PC-3 (cell line): ENCODE results near the gene FANCC. TPM values are rescaled to one million over a fixed set of nuclear protein-coding genes. Genes with fewer than 3 reads are reported as not detected.

Experiments used
- ATAC-seq: fragments of 200-7000 bp; cut with Tn5 transposase; 2 replicates; pipeline ENCODE4 v1.9.1; 2020; ENCODE audit warnings: mild to moderate bottlenecking, moderate library complexity
- BruUV-seq: library from RNA; stranded (reverse); fragments of 400-500 nt; replicated peaks from 2 replicates; lab custom pipeline; 2021; lab: Mats Ljungman, UMichigan
- CTCF ChIA-PET: fragments of 300-600 bp; sonication (Branson Sonifier 250); formaldehyde crosslinking; loops from one replicate; lab custom pipeline; 2022; ENCODE audit warnings: antibody characterized with exemption; lab: Charles Lee
- POLR2A ChIA-PET: fragments of 300-600 bp; sonication (Branson Sonifier 250); formaldehyde crosslinking; loops from one replicate; lab custom pipeline; 2022; ENCODE audit warnings: antibody characterized with exemption; ENCODE audit not compliant: unreplicated experiment; lab: Charles Lee
- DNase-seq: peaks from one replicate; pipeline ENCODE4 v3.0.0-alpha.2; 2015
- H2AFZ ChIP-seq: fragments of 300-600 bp; sonication (generic); 2 replicates; pipeline ENCODE4 v1.6.0; 2016; ENCODE audit warnings: antibody characterized with exemption, low read length
- H3F3A ChIP-seq: fragments of 300-600 bp; sonication (generic); one replicate; pipeline ENCODE4 v1.6.0; 2017; ENCODE audit warnings: antibody characterized with exemption, low read length, control low read depth, mild to moderate bottlenecking; ENCODE audit not compliant: unreplicated experiment
- H3K27ac ChIP-seq: fragments of 300-600 bp; sonication (generic); 2 replicates; pipeline ENCODE4 v1.5.1; 2016; ENCODE audit warnings: mild to moderate bottlenecking, low read length
- H3K27me3 ChIP-seq: fragments of 300-600 bp; sonication (generic); 2 replicates; pipeline ENCODE4 v1.6.1; 2016; ENCODE audit warnings: low read length, mixed read lengths
- H3K36me3 ChIP-seq: fragments of 300-600 bp; sonication (generic); 2 replicates; pipeline ENCODE4 v1.6.1; 2016; ENCODE audit warnings: low read depth, mixed run types, low read length, mixed read lengths
- H3K4me1 ChIP-seq: fragments of 300-600 bp; sonication (generic); 2 replicates; pipeline ENCODE4 v1.5.1; 2016; ENCODE audit warnings: low read length; ENCODE audit not compliant: insufficient read depth
- H3K4me2 ChIP-seq: fragments of 300-600 bp; sonication (generic); 2 replicates; pipeline ENCODE4 v1.6.0; 2016; ENCODE audit warnings: low read length
- H3K4me3 ChIP-seq: fragments of 300-600 bp; sonication (generic); 2 replicates; pipeline ENCODE4 v1.5.1; 2016; ENCODE audit warnings: mild to moderate bottlenecking, low read length, mixed read lengths
- H3K79me2 ChIP-seq: fragments of 300-600 bp; sonication (generic); 2 replicates; pipeline ENCODE4 v1.6.1; 2017; ENCODE audit warnings: low read length, mixed read lengths
- H3K9ac ChIP-seq: fragments of 300-600 bp; sonication (generic); 2 replicates; pipeline ENCODE4 v1.6.0; 2016; ENCODE audit warnings: mild to moderate bottlenecking, low read length
- H3K9me2 ChIP-seq: fragments of 300-600 bp; sonication (generic); replicated peaks from 2 replicates; pipeline ENCODE4 v1.6.1; 2016; ENCODE audit warnings: mixed run types, low read length, mixed read lengths
- H3K9me3 ChIP-seq: fragments of 300-600 bp; sonication (generic); 2 replicates; pipeline ENCODE4 v1.6.1; 2016; ENCODE audit warnings: low read length, mixed read lengths
- H4K20me1 ChIP-seq: fragments of 300-600 bp; sonication (generic); 2 replicates; pipeline ENCODE4 v1.6.1; 2016; ENCODE audit warnings: low read length, mixed read lengths
- CTCF ChIP-seq: fragments of 300-600 bp; sonication (generic); conservative IDR thresholded peaks from 2 replicates; pipeline ENCODE4 v1.5.1; 2017; ENCODE audit warnings: antibody characterized with exemption, low read depth, mild to moderate bottlenecking, low read length
- EZH2 ChIP-seq: fragments of 300-600 bp; sonication (generic); IDR thresholded peaks from one replicate; pipeline ENCODE4 v1.6.1; 2017; ENCODE audit warnings: antibody characterized with exemption, mild to moderate bottlenecking, low read length; ENCODE audit not compliant: unreplicated experiment
- EZH2phosphoT487 ChIP-seq: fragments of 300-600 bp; sonication (generic); IDR thresholded peaks from 2 replicates; pipeline ENCODE4 v1.6.1; 2018; ENCODE audit warnings: mild to moderate bottlenecking, antibody characterized with exemption, low read length, borderline replicate concordance
- intact Hi-C: fragments of 100-400 bp; cut with micrococcal nuclease; formaldehyde crosslinking; loops from 2 replicates; pipeline ENCODE4 v1.9.0; 2023
- total RNA-seq: library from RNA; depleted of rRNA; stranded (reverse); fragments of >200 nt; gene quantifications from 2 replicates; pipeline ENCODE4 v1.2.3, GENCODE V29; 2014

Gene FANCC
- total RNA-seq, 1 experiment from 2014 or later, result 6.9 TPM

DNA sequence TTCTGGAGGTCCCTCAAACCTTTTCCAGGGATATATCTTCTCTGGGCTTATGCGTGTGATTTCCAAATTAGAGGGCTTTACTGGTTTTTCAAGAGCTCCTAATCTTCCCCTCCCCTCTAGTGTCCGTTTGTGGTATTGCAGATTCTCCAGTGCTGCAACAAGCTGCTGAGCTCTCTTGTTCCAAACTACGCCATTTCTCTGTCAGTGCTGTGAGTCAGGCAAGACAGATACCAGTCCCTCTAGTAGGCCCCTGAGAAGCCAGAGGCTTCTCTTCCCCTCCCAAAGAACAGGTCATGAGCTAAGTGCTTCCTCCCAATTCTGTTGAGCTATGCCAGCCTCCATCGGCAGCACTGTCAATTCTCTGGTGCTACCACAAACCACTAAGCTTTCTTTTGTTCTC is 149.5 kb downstream of the FANCC start:
- Histone ChIP-seq H3F3A (no peaks in the 10 kb centered on the region), H3K9me3 (no peaks in the 10 kb centered on the region), H3K4me3 (no peak overlapping the region), H3K36me3 (no peaks in the 10 kb centered on the region; the same call in 1 of the 2 replicates), H3K9ac (no peak overlapping the region), H4K20me1 (no peaks in the 10 kb centered on the region), H3K27ac (no peak overlapping the region), H3K4me2 (no peak overlapping the region), H3K79me2 (no peaks in the 10 kb centered on the region), H3K4me1 (peaks cover 13% of the 10 kb centered on the region), H3K9me2 (no peaks in the 10 kb centered on the region), H3K27me3 (no peaks in the 10 kb centered on the region), H2AFZ (no peak overlapping the region)
- TF ChIP-seq EZH2 (no peak), EZH2phosphoT487 (no peak), CTCF (peak; percentile 73)
- CTCF ChIA-PET, result interaction anchor here (0.5 to 1.2 kb wide), 8 partner anchors 11 to 1065 kb away, joined by 3 to 8 read pairs (median 3); no protein-coding TSS in a partner anchor
- DNase-seq (peak; percentile 87), ATAC-seq (peak; percentile 79)
- BruUV-seq, result no TSS peak
- intact Hi-C loops, result no loop called here
- POLR2A ChIA-PET, result interaction anchor here (0.6 kb wide), 1 partner anchor 677 kb away, joined by 3 read pairs; no protein-coding TSS in a partner anchor

DNA sequence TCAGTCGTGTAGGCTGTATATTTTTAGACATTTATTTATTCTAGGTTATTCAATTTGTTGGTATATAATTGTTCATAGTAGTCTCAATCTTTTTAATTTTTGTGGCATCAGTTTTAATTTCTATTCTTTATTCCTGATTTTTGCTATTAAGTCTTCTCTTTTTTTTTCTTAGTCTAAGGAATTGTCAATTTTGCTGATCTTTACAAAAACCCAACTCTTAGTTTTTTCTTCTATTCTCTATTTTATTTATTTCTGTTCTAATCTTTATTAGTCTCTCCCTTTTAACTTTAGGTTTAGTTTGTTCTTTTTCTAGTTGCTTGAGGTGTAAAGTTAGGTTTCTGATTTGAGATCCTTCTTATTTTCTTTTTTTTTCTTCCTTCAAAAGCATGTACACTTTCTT is 152.5 kb downstream of the FANCC start:
- H3F3A ChIP-seq, result no peaks in the 10 kb centered on the region
- POLR2A ChIA-PET, result no interaction called here
- no peaks in the 10 kb centered on the region; the same call in 1 of the 2 replicates for H3K36me3 ChIP-seq
- H3K9me2 ChIP-seq, result no peaks in the 10 kb centered on the region
- no peak overlapping the region for H2AFZ ChIP-seq
- H3K9ac ChIP-seq, result no peak overlapping the region
- TF ChIP-seq EZH2, result no peak
- TF ChIP-seq EZH2phosphoT487, result no peak
- TF ChIP-seq CTCF, result no peak
- H3K79me2 ChIP-seq, result no peaks in the 10 kb centered on the region
- no peak overlapping the region for H3K27ac ChIP-seq
- H4K20me1 ChIP-seq, result no peaks in the 10 kb centered on the region
- H3K4me3 ChIP-seq, result no peak overlapping the region
- no peaks in the 10 kb centered on the region for H3K27me3 ChIP-seq
- no peak overlapping the region for H3K4me2 ChIP-seq
- H3K9me3 ChIP-seq, result no peaks in the 10 kb centered on the region
- H3K4me1 ChIP-seq, result peaks cover 4% of the 10 kb centered on the region; the same call in 1 of the 2 replicates
- intact Hi-C loops, result no loop called here
- no TSS peak for BruUV-seq
- CTCF ChIA-PET, result no interaction called here
- no peak for ATAC-seq
- no peak for DNase-seq

DNA sequence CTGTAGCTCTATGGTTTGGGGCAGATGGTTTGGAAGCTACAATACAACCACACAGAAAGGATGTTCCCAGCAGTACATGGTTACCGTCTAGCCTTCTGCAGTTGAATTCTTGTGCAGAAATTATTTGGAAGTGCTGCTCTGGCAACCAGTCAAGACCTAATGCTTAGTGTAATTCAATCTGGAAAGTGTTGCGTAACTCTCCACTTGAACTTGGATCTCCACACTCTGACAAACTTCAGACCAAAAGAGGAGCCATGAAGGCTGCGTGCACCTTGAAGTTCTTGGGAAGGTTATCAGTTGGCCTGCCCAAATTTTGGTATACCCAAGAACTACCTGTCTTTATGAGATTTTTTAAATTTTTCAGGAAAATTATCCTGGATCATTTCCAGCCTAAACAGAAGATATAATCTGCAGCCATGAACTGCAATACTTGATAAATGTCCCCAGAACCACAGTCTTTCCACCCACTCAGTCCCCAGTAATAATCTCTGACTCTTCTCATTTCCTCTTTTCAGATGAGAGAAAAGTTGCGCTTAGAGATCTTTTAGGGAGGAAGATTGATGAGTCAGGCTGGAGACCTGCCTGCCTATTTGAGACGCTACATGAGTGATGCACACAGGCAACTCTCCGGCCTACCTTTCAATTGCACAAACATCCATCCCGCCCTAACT is 159.9 kb downstream of the FANCC start:
- Histone ChIP-seq H3K79me2 (no peaks in the 10 kb centered on the region), H3K4me1 (no peaks in the 10 kb centered on the region), H3K9me2 (no peaks in the 10 kb centered on the region), H3K36me3 (no peaks in the 10 kb centered on the region), H2AFZ (no peak overlapping the region), H3K27ac (no peak overlapping the region), H4K20me1 (no peaks in the 10 kb centered on the region), H3F3A (no peaks in the 10 kb centered on the region), H3K9me3 (no peaks in the 10 kb centered on the region), H3K27me3 (no peaks in the 10 kb centered on the region), H3K9ac (no peak overlapping the region), H3K4me2 (no peak overlapping the region), H3K4me3 (no peak overlapping the region)
- ChIA-PET CTCF (no interaction called here), POLR2A (no interaction called here)
- DNase-seq (peak; percentile 15), ATAC-seq (no peak)
- TF ChIP-seq EZH2, result no peak
- no peak for TF ChIP-seq CTCF
- TF ChIP-seq EZH2phosphoT487, result no peak
- no TSS peak for BruUV-seq
- intact Hi-C loops, result no loop called here
